Gastrocnemius medialis (tissue), 4 donors: Measurements from ENCODE around the gene CLEC2L. TPM values are rescaled to one million over a fixed set of nuclear protein-coding genes. Genes with fewer than 3 reads are reported as not detected.

Experiments used
- ATAC-seq, 2 donors: fragments of 150-250 bp; one replicate each; pipeline ENCODE4 v1.9.1; 2016
- DNase-seq, 2 donors: peaks; one replicate each; pipeline ENCODE4 v3.0.0-alpha.2; 2019
- H3K27ac ChIP-seq, 4 donors: fragments of 200-600 bp; sonication (generic); 1 replicate in 1 of 4; 2 replicates in 3 of 4; pipeline ENCODE4 v1.5.1; 2016 to 2018; ENCODE audit warnings: mild to moderate bottlenecking in 2 of 4, moderate library complexity in 1 of 4
- H3K27me3 ChIP-seq, 3 donors: fragments of 200-600 bp; sonication (generic) in 2 of 3; 1 replicate in 1 of 3; 2 replicates in 2 of 3; pipeline versions ENCODE4 v1.5.1 to v1.6.0; 2016 to 2019; ENCODE audit warnings: mild to moderate bottlenecking in 1 of 3, moderate library complexity in 1 of 3
- H3K36me3 ChIP-seq, 2 donors: fragments of 200-600 bp; sonication (generic) in 1 of 2; one replicate each; pipeline ENCODE4 v1.5.1; 2017 to 2018
- H3K4me1 ChIP-seq, 2 donors: fragments of 200-600 bp; sonication (generic) in 1 of 2; one replicate each; pipeline ENCODE4 v1.5.1; 2016 to 2017; ENCODE audit warnings: mild to moderate bottlenecking in 2 of 2
- H3K4me3 ChIP-seq, 4 donors: fragments of 200-600 bp; sonication (generic) in 3 of 4; 1 replicate in 1 of 4; 2 replicates in 3 of 4; pipeline ENCODE4 v1.5.1; 2016 to 2019; ENCODE audit warnings: mild to moderate bottlenecking in 2 of 4
- H3K9me3 ChIP-seq, 3 donors: fragments of 200-600 bp; sonication (generic) in 2 of 3; 1 replicate in 1 of 3; 2 replicates in 2 of 3; pipeline ENCODE4 v1.5.1; 2016 to 2019
- POLR2A ChIP-seq, 2 donors: fragments of 450-650 bp; IDR thresholded peaks; one replicate each; pipeline ENCODE4 v1.6.1; 2017; ENCODE audit warnings: antibody characterized with exemption in 2 of 2, mild to moderate bottlenecking in 2 of 2, moderate library complexity in 2 of 2
- in situ Hi-C, 4 donors: fragments of 200-750 bp; cut with MboI; loops; one replicate each; pipeline versions ENCODE4 v1.15.0 to v1.8.0; 2017; ENCODE audit warnings: low sequenced_read_pairs in 4 of 4
- intact Hi-C: fragments of 100-400 bp; cut with DNase I; formaldehyde crosslinking; loops from one replicate; pipeline ENCODE4 v1.15.1; 2023; ENCODE audit warnings: low total_unique reads
- total RNA-seq, 4 donors: library from RNA; depleted of rRNA; stranded (reverse); fragments of >200 nt; gene quantifications; one replicate each; pipeline versions ENCODE4 v1.1.0 to v1.2.3, GENCODE V29; 2016
- TF ChIP-seq, protein P1 (sequence below), 5 experiments: fragments of 450-650 bp in 3 of 5; fragments of 200-600 bp in 2 of 5; sonication (generic) in 2 of 5; IDR thresholded peaks in 4 of 5; conservative IDR thresholded peaks in 1 of 5; 1 replicate in 4 of 5; 2 replicates in 1 of 5; pipeline ENCODE4 v1.5.1; 2016 to 2019; ENCODE audit warnings: antibody characterized with exemption in 5 of 5, mild to moderate bottlenecking in 3 of 5, moderate library complexity in 3 of 5

CLEC2L gene
- total RNA-seq, 4 donors from 2014 or later, result 0.18 TPM; not detected in 3

DNA sequence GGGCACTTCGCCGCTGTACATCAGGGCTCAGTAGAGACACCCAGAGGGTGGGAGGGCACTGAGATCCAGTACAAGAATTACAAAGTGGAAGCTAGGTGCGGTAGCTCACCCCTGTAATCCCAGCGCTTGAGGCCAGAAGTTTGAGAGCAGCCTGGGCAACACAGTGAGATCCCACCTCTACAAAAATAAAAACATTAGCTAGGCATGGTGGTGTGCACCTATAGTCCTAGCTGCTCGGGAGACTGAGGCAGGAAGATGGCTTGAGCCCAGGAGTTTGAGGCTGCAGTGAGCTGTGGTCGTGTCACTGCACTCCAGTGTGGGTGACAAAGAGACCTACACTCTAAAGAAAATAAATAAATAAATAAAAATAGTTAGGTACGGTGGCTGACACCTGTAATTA is 64.0 kb downstream of the CLEC2L start:
- no peak overlapping the region for H3K4me3 ChIP-seq
- in situ Hi-C loops, result no loop called here
- H3K27ac ChIP-seq, result no peak overlapping the region
- ATAC-seq (no peak), DNase-seq (no peak)
- H3K27me3 ChIP-seq, result no peaks in the 10 kb centered on the region
- intact Hi-C loops, result no loop called here
- TF ChIP-seq, protein P1, sequence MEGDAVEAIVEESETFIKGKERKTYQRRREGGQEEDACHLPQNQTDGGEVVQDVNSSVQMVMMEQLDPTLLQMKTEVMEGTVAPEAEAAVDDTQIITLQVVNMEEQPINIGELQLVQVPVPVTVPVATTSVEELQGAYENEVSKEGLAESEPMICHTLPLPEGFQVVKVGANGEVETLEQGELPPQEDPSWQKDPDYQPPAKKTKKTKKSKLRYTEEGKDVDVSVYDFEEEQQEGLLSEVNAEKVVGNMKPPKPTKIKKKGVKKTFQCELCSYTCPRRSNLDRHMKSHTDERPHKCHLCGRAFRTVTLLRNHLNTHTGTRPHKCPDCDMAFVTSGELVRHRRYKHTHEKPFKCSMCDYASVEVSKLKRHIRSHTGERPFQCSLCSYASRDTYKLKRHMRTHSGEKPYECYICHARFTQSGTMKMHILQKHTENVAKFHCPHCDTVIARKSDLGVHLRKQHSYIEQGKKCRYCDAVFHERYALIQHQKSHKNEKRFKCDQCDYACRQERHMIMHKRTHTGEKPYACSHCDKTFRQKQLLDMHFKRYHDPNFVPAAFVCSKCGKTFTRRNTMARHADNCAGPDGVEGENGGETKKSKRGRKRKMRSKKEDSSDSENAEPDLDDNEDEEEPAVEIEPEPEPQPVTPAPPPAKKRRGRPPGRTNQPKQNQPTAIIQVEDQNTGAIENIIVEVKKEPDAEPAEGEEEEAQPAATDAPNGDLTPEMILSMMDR (IDR thresholded peaks at IDR 0.05 in 4 of 5, conservative IDR thresholded peaks at IDR 0.05 in 1 of 5), result no peak
- TF ChIP-seq POLR2A (IDR thresholded peaks at IDR 0.05), result no peak
- H3K4me1 ChIP-seq, result peaks cover 7% of the 10 kb centered on the region in 2 donors
- no peaks in the 10 kb centered on the region for H3K9me3 ChIP-seq
- H3K36me3 ChIP-seq, result peaks cover 3 to 53% of the 10 kb centered on the region in 2 donors

DNA sequence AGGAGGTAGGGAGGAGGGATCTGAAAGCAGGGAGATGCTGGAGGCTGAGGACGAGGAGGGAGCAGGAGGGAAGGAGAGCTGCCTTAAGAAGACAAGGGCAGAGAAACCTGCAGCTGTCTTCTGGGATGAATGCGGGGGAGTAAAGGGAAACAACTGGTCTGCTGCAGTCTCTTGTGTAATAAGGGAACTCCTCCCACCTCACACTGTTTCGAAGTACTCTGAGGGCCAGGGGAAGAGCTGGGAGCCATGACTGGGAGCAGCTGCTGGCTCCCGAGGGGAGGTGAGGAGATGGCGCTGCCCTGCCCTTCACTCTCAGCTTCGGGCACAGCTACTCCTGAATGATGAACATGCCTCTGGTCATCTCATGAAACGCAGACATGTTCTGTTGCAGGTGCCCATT is 65.1 kb downstream of the CLEC2L start:
- Histone ChIP-seq H3K9me3 (no peaks in the 10 kb centered on the region), H3K4me1 (peaks cover 7% of the 10 kb centered on the region in 2 donors), H3K27ac (peak overlapping the region; percentile 39 to 66 (median 56)), H3K27me3 (no peaks in the 10 kb centered on the region), H3K4me3 (no peak overlapping the region), H3K36me3 (peaks cover 0 to 46% of the 10 kb centered on the region in 2 donors)
- DNase-seq (peak; percentile 34 to 68), ATAC-seq (peak; percentile 92 to 98)
- TF ChIP-seq, protein P1 (IDR thresholded peaks at IDR 0.05 in 4 of 5, conservative IDR thresholded peaks at IDR 0.05 in 1 of 5), result no peak
- no peak for TF ChIP-seq POLR2A (IDR thresholded peaks at IDR 0.05)
- intact Hi-C loops, result no loop called here
- in situ Hi-C loops, result no loop called here

DNA sequence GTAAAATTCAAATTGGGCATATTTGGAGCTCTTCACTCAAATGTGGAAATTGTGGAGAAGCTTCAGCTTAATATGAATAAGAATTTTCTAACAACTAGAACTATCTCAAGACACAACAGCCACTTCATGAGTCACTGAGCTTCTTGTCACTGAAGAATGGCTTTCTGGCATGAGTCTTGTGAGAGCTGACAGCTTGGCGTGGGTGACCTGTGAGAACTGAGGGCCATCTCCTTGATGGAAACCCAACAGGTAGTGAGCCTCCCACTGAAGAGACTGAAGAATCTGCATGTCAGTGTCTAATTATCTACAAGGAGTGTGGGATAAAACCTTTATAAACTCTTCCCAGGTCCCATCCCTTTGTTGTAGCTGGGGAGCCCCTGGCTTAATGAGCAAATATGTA is 66.0 kb downstream of the CLEC2L start:
- in situ Hi-C loops, result no loop called here
- no peak for DNase-seq
- no peak overlapping the region for H3K4me3 ChIP-seq
- ATAC-seq, result no peak
- intact Hi-C loops, result no loop called here
- H3K27me3 ChIP-seq, result no peaks in the 10 kb centered on the region
- H3K4me1 ChIP-seq, result peaks cover 7% of the 10 kb centered on the region in 2 donors
- TF ChIP-seq, protein P1 (IDR thresholded peaks at IDR 0.05 in 4 of 5, conservative IDR thresholded peaks at IDR 0.05 in 1 of 5), result no peak
- no peak for TF ChIP-seq POLR2A (IDR thresholded peaks at IDR 0.05)
- peak overlapping the region in 2 of 4 donors; percentile 61 to 66 for H3K27ac ChIP-seq
- H3K36me3 ChIP-seq, result peaks cover 0 to 46% of the 10 kb centered on the region in 2 donors
- no peaks in the 10 kb centered on the region for H3K9me3 ChIP-seq

DNA sequence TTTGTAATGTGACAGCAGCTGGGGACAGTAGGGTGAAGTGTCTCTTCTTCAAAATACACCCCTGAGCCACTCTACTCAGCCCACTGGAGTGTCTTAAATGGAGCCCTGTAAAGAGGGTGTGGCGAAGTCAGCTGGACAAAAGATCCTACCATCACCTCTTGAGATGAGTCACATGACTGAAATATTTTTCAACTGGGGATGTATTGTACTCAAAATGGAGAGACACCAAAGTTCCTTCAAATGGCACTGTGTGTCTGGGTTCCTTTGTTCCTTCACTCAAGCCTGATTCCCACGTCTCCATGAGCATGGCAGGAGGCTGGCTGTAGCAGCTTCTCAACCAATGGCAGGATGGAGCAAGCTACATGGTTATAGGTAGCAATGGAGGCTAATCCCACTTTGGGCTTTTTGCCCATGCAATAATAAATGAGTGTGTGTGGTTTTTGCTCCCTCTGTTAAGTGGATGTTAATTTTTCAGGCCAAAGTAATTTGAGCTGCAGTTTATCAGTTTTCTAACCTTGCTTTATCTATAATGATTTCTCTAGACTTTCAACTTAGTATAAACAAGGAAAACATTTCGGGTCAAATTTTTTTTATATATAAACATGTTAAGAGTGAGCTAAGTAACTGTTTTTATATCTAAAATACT is 68.2 kb downstream of the CLEC2L start:
- ATAC-seq (no peak), DNase-seq (no peak)
- TF ChIP-seq, protein P1 (IDR thresholded peaks at IDR 0.05 in 4 of 5, conservative IDR thresholded peaks at IDR 0.05 in 1 of 5), result no peak
- no peak for TF ChIP-seq POLR2A (IDR thresholded peaks at IDR 0.05)
- Histone ChIP-seq H3K27ac (no peak overlapping the region), H3K4me3 (no peak overlapping the region), H3K36me3 (peaks cover 0 to 52% of the 10 kb centered on the region in 2 donors), H3K27me3 (no peaks in the 10 kb centered on the region), H3K4me1 (peaks cover 7% of the 10 kb centered on the region in 2 donors), H3K9me3 (no peaks in the 10 kb centered on the region)
- in situ Hi-C loops, result loop anchor here in 1 of 4 donors (10.0 kb wide), 1 partner anchor 87 kb away; no protein-coding TSS in a partner anchor
- intact Hi-C loops, result no loop called here
